ENCODE data around the gene ATP2B2. TPM values are rescaled to one million over a fixed set of nuclear protein-coding genes. Genes with fewer than 3 reads are reported as not detected.

ATP2B2 gene
- total RNA-seq, 4 donors from 2014 or later = 0.09 to 0.12 TPM; not detected in 2

DNA sequence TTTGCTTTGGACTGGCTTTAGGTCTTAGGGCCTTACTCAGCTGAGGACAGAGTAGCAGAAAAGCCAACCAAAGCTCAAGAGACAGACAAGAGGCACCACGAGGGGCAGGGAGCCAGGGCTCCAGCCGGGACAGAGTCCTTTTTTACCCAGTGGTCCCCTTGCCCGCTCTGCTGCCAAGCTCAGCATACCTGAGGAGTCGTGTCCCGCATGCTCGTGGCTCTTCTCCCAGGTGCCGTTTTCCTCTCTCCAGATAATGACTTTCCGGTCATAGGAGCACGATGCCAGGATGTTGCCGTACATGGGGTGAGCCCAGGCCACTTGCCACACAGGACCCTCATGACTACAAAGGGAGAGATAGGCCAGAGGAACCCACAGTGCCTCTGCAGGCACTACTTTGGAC, 193.0 kb downstream of the ATP2B2 start:
- no peak for TF ChIP-seq CTCF (IDR thresholded peaks at IDR 0.05)
- ATAC-seq (ENCODE audit: low FRiP score) = no peak

GRCh38 chr3:10311710-10312109, 193.7 kb downstream of the ATP2B2 start:
- DNase-seq (ENCODE audit: low spot score) (peak; percentile 1), ATAC-seq (ENCODE audit: low FRiP score) (no peak)
- TF ChIP-seq CTCF (IDR thresholded peaks at IDR 0.05) = no peak

More for the DNA sequence above, 193.0 kb downstream of the ATP2B2 start:
- peak; percentile 5 for DNase-seq (ENCODE audit: low spot score)

DNA sequence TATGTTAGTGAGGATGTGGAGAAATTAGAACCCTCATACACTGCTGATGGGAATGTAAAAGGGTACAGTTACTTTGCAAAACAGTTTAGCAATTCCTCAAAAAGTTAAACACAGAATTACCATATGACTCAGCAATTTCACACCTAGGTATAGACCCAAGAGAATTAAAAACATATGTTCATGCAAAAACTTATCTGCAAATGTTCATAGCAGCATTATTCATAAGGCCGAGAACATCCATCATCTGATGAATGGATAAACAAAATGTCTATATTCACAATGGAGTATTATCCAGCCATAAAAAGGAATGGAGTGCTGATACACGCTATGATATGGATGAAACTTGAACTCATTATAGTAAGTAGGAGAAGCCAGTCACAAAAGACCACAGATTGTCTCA, 194.8 kb downstream of the ATP2B2 start:
- DNase-seq (ENCODE audit: low spot score) (no peak), ATAC-seq (ENCODE audit: low FRiP score) (no peak)
- no peak for TF ChIP-seq CTCF (IDR thresholded peaks at IDR 0.05)

DNA sequence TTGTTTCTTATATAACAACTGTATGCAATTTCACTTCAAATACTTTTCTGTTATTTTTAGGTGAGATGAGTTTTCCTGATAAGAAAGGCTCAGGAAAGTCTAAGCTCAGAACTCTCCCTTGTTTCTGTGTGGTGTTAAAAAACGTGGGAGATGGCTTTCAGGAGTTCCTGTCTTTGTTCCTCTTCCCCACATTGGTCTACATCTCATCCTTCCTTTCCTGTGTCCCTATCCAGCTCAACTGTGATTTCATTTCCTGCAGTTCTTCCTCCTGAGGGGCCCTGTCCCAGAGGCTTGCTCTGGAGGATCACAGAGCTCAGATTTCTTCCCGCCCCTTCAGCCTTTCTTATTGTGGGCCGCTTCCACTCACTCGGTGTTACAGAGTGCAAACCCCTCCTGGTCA, 195.7 kb downstream of the ATP2B2 start:
- ATAC-seq (ENCODE audit: low FRiP score) (no peak), DNase-seq (ENCODE audit: low spot score) (no peak)
- TF ChIP-seq CTCF (IDR thresholded peaks at IDR 0.05) = no peak

GRCh38 chr3:10308678-10309077, 196.7 kb downstream of the ATP2B2 start:
- TF ChIP-seq CTCF (IDR thresholded peaks at IDR 0.05) = no peak
- DNase-seq (ENCODE audit: low spot score) = peak; percentile 9

DNA sequence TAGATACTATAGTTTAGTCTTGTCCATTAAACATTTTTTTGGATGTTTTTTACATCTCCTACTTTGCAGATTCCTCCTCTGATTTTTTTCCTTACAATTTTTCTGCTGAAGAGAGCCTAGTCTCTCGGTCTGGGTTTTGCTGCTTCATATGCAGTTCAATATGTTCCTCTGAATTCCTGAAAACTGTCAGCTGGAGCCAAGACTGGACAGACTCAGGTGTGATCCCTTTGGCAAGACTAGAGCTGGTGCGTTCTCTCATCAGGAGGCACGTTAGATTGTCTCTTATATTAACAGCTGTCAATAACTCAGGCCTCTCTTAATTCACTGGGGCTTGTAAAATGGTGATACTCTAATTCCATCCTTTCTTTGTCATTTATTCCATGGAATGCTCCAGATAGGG, 199.2 kb downstream of the ATP2B2 start:
- no peak for DNase-seq (ENCODE audit: low spot score)
- no peak for ATAC-seq (ENCODE audit: low FRiP score)
- no peak for TF ChIP-seq CTCF (IDR thresholded peaks at IDR 0.05)

More at GRCh38 chr3:10308678-10309077, 196.7 kb downstream of the ATP2B2 start:
- no peak for ATAC-seq (ENCODE audit: low FRiP score)

DNA sequence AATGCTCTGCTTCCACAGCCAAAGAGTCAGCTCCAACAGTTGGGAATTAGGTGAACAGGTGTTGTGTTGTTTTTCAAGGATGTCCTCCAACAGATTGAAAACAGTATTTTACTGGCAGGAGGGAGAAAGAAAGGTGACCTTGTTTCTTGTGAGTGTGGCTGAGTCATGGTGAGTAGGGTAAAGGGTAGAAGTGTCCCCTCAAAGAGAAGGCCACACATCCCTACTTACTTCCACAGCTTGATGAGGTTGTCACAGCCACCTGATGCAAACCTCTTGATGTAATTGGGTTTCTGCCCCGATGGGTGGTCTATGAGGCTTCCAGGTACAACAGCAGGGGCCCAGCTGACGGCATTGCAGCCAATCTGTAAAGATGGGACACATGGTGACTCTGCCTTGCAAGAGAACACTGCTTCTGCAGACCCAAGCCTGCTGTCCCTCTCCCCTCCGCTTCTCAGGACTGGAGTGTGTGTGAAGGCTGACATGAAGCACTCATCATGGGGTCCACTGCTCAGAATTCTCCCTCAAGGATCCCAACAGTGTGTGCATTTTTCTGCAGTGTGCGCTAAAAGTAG, 200.0 kb downstream of the ATP2B2 start:
- no peak for TF ChIP-seq CTCF (IDR thresholded peaks at IDR 0.05)
- DNase-seq (ENCODE audit: low spot score) = no peak
- ATAC-seq (ENCODE audit: low FRiP score) = no peak
